Trophoblast cell (in vitro differentiated cells and primary cell): ENCODE results near the gene CCDC57.

Experiments
- DNase-seq, 2 donors: peaks; one replicate each; pipeline ENCODE4 v3.0.0-alpha.2; 2016
- H2AFZ ChIP-seq: 2 replicates; pipeline ENCODE4 v1.6.1; 2013; ENCODE audit warnings: low read length, moderate library complexity, mild to moderate bottlenecking; ENCODE audit not compliant: insufficient read depth, poor library complexity
- H2AK5ac ChIP-seq: 2 replicates; pipeline ENCODE4 v1.6.1; 2013; ENCODE audit warnings: mild to moderate bottlenecking, low read length
- H2BK120ac ChIP-seq: 2 replicates; pipeline ENCODE4 v1.6.1; 2013; ENCODE audit warnings: low read length, mild to moderate bottlenecking, moderate library complexity; ENCODE audit not compliant: insufficient read depth, poor library complexity
- H2BK12ac ChIP-seq: 2 replicates; pipeline ENCODE4 v1.6.1; 2013; ENCODE audit warnings: mild to moderate bottlenecking, low read length, moderate library complexity
- H2BK5ac ChIP-seq: 2 replicates; pipeline ENCODE4 v1.6.1; 2013; ENCODE audit warnings: low read length, low read depth, moderate library complexity, mild to moderate bottlenecking; ENCODE audit not compliant: poor library complexity
- H3K14ac ChIP-seq: 2 replicates; pipeline ENCODE4 v1.6.1; 2013; ENCODE audit warnings: mild to moderate bottlenecking, low read length
- H3K18ac ChIP-seq: 2 replicates; pipeline ENCODE4 v1.6.1; 2013; ENCODE audit warnings: mild to moderate bottlenecking, low read length
- H3K23ac ChIP-seq: 2 replicates; pipeline ENCODE4 v1.6.1; 2013; ENCODE audit warnings: low read length
- H3K27ac ChIP-seq: 2 replicates; pipeline ENCODE4 v1.5.1; 2013; ENCODE audit warnings: low read depth, mild to moderate bottlenecking, inconsistent platforms, low read length, moderate library complexity
- H3K27me3 ChIP-seq: 2 replicates; pipeline ENCODE4 v1.6.1; 2013; ENCODE audit warnings: inconsistent platforms, mild to moderate bottlenecking, low read length, moderate library complexity; ENCODE audit not compliant: insufficient read depth
- H3K36me3 ChIP-seq, 2 experiments: 1 replicate in 1 of 2; 2 replicates in 1 of 2; pipeline ENCODE4 v1.6.1; 2013; ENCODE audit warnings: low read length in 2 of 2, mild to moderate bottlenecking in 2 of 2, moderate library complexity in 1 of 2; ENCODE audit not compliant: insufficient read depth in 2 of 2, control insufficient read depth in 1 of 2
- H3K4ac ChIP-seq: 2 replicates; pipeline ENCODE4 v1.6.1; 2013; ENCODE audit warnings: low read depth, mild to moderate bottlenecking, low read length, moderate library complexity
- H3K4me1 ChIP-seq, 2 experiments: 1 replicate in 1 of 2; 2 replicates in 1 of 2; pipeline ENCODE4 v1.6.1; 2013; ENCODE audit warnings: low read length in 2 of 2, mild to moderate bottlenecking in 2 of 2, moderate library complexity in 1 of 2; ENCODE audit not compliant: insufficient read depth in 2 of 2, control insufficient read depth in 1 of 2
- H3K4me2 ChIP-seq: 2 replicates; pipeline ENCODE4 v1.6.1; 2013; ENCODE audit warnings: inconsistent platforms, mild to moderate bottlenecking, low read length, moderate library complexity
- H3K4me3 ChIP-seq: 2 replicates; pipeline ENCODE4 v1.5.1; 2013; ENCODE audit warnings: mild to moderate bottlenecking, low read depth, low read length, inconsistent platforms
- H3K79me1 ChIP-seq: one replicate; pipeline ENCODE4 v1.6.1; 2013; ENCODE audit warnings: low read length
- H3K79me2 ChIP-seq: 2 replicates; pipeline ENCODE4 v1.6.1; 2013; ENCODE audit warnings: low read length, mild to moderate bottlenecking; ENCODE audit not compliant: control insufficient read depth, insufficient read depth, poor library complexity
- H3K9ac ChIP-seq: 2 replicates; pipeline ENCODE4 v1.6.1; 2013; ENCODE audit warnings: mild to moderate bottlenecking, low read length
- H3K9me3 ChIP-seq: 2 replicates; pipeline ENCODE4 v1.6.1; 2013; ENCODE audit warnings: low read depth, mild to moderate bottlenecking, control low read depth, inconsistent platforms, low read length; ENCODE audit not compliant: insufficient read depth
- H4K12ac ChIP-seq: 2 replicates; pipeline ENCODE4 v1.6.1; 2013; ENCODE audit warnings: low read depth, mild to moderate bottlenecking, low read length, moderate library complexity
- H4K8ac ChIP-seq: 2 replicates; pipeline ENCODE4 v1.6.1; 2013; ENCODE audit warnings: low read depth, mild to moderate bottlenecking, low read length, moderate library complexity
- H4K91ac ChIP-seq: one replicate; pipeline ENCODE4 v1.6.1; 2013; ENCODE audit warnings: low read depth, mild to moderate bottlenecking, low read length, moderate library complexity
- WGBS: extraction: QIAGEN DNeasy Blood & Tissue Kit; methylation state at CpG from one replicate; pipeline ENCODE4 v1.1.7; 2013; ENCODE audit warnings: missing lambda C conversion rate; ENCODE audit not compliant: insufficient read length, insufficient coverage; ENCODE audit errors: extremely low coverage; 5-methylcytosine and 5-hydroxymethylcytosine counted together

Gene CCDC57

GRCh38 chr17:82061047-82061925 lies 151.4 kb downstream of the CCDC57 start:
- H3K79me1 ChIP-seq, result peaks cover 9% of the 10 kb centered on the region
- no peak for DNase-seq
- H3K23ac ChIP-seq, result no peak overlapping the region
- H3K4me2 ChIP-seq, result no peak overlapping the region
- no peak overlapping the region for H4K8ac ChIP-seq
- H2BK5ac ChIP-seq, result no peak overlapping the region
- H3K4me1 ChIP-seq, result peaks cover 11 to 12% of the 10 kb centered on the region in 2 experiments
- no peak overlapping the region for H4K12ac ChIP-seq
- H3K27ac ChIP-seq, result no peak overlapping the region
- H3K9me3 ChIP-seq, result no peaks in the 10 kb centered on the region
- H2BK12ac ChIP-seq, result no peak overlapping the region
- no peak overlapping the region for H3K18ac ChIP-seq
- no CpG with 5 or more reads among the region's 34 CpGs for WGBS
- no peak overlapping the region for H3K4me3 ChIP-seq
- H3K36me3 ChIP-seq, result peaks cover 72 to 75% of the 10 kb centered on the region in 2 experiments
- no peak overlapping the region for H3K14ac ChIP-seq
- no peak overlapping the region for H2BK120ac ChIP-seq
- H3K9ac ChIP-seq, result no peak overlapping the region
- no peak overlapping the region for H2AFZ ChIP-seq
- H3K4ac ChIP-seq, result no peak overlapping the region
- no peak overlapping the region for H2AK5ac ChIP-seq
- no peaks in the 10 kb centered on the region for H3K27me3 ChIP-seq
- peaks cover 10% of the 10 kb centered on the region for H3K79me2 ChIP-seq
- no peak overlapping the region for H4K91ac ChIP-seq

GRCh38 chr17:82060614-82061013 lies 152.0 kb downstream of the CCDC57 start:
- WGBS, result no CpG with 5 or more reads among the region's 14 CpGs
- no peak overlapping the region for H2BK12ac ChIP-seq
- H3K4ac ChIP-seq, result no peak overlapping the region

GRCh38 chr17:82060001-82060380 lies 152.7 kb downstream of the CCDC57 start:
- no peak overlapping the region for H3K4me3 ChIP-seq
- WGBS, result no CpG with 5 or more reads among the region's 16 CpGs

More at GRCh38 chr17:82060614-82061013, 152.0 kb downstream of the CCDC57 start:
- no peaks in the 10 kb centered on the region for H3K27me3 ChIP-seq
- H3K36me3 ChIP-seq, result peaks cover 78 to 82% of the 10 kb centered on the region in 2 experiments
- H2AFZ ChIP-seq, result no peak overlapping the region
- H3K18ac ChIP-seq, result no peak overlapping the region
- no peak overlapping the region for H4K91ac ChIP-seq
- H3K4me3 ChIP-seq, result no peak overlapping the region
- no peak overlapping the region for H3K27ac ChIP-seq
- H3K79me2 ChIP-seq, result peaks cover 5% of the 10 kb centered on the region
- H2BK5ac ChIP-seq, result no peak overlapping the region
- no peak for DNase-seq
- no peak overlapping the region for H4K8ac ChIP-seq
- no peak overlapping the region for H3K14ac ChIP-seq
- H3K23ac ChIP-seq, result no peak overlapping the region
- peaks cover 2% of the 10 kb centered on the region for H3K9me3 ChIP-seq
- H4K12ac ChIP-seq, result no peak overlapping the region
- no peak overlapping the region for H3K9ac ChIP-seq
- H2AK5ac ChIP-seq, result no peak overlapping the region
- H3K4me2 ChIP-seq, result no peak overlapping the region
- no peak overlapping the region for H2BK120ac ChIP-seq
- H3K4me1 ChIP-seq, result peaks cover 6 to 7% of the 10 kb centered on the region in 2 experiments
- H3K79me1 ChIP-seq, result peaks cover 4% of the 10 kb centered on the region

GRCh38 chr17:82059272-82060000 lies 153.2 kb downstream of the CCDC57 start:
- Histone ChIP-seq H3K4me2 (no peak overlapping the region), H2BK5ac (no peak overlapping the region), H2AK5ac (no peak overlapping the region), H4K12ac (no peak overlapping the region), H3K23ac (no peak overlapping the region), H3K14ac (no peak overlapping the region), H3K79me1 (no peaks in the 10 kb centered on the region), H3K4ac (no peak overlapping the region), H3K4me3 (no peak overlapping the region), H2BK12ac (no peak overlapping the region), H4K91ac (no peak overlapping the region), H4K8ac (no peak overlapping the region), H3K27me3 (no peaks in the 10 kb centered on the region), H3K9me3 (peaks cover 2% of the 10 kb centered on the region), H2AFZ (no peak overlapping the region), H3K4me1 (peaks cover under 1% of the 10 kb centered on the region in 2 experiments), H3K27ac (no peak overlapping the region), H3K36me3 (peaks cover 89 to 92% of the 10 kb centered on the region in 2 experiments), H3K18ac (no peak overlapping the region), H3K79me2 (no peaks in the 10 kb centered on the region), H3K9ac (no peak overlapping the region), H2BK120ac (no peak overlapping the region)
- DNase-seq, result no peak
- no CpG with 5 or more reads among the region's 19 CpGs for WGBS

More at GRCh38 chr17:82060001-82060380, 152.7 kb downstream of the CCDC57 start:
- H3K36me3 ChIP-seq, result peaks cover 83 to 88% of the 10 kb centered on the region in 2 experiments
- no peaks in the 10 kb centered on the region for H3K27me3 ChIP-seq
- no peak overlapping the region for H2BK120ac ChIP-seq
- no peak overlapping the region for H3K18ac ChIP-seq
- no peak overlapping the region for H2BK12ac ChIP-seq
- no peaks in the 10 kb centered on the region for H3K79me1 ChIP-seq
- peaks cover 2% of the 10 kb centered on the region for H3K9me3 ChIP-seq
- no peak overlapping the region for H3K4me2 ChIP-seq
- H4K91ac ChIP-seq, result no peak overlapping the region
- H4K8ac ChIP-seq, result no peak overlapping the region
- no peak overlapping the region for H2BK5ac ChIP-seq
- H3K4me1 ChIP-seq, result peaks cover 6% of the 10 kb centered on the region in 2 experiments
- H3K23ac ChIP-seq, result no peak overlapping the region
- no peak overlapping the region for H3K27ac ChIP-seq
- H3K14ac ChIP-seq, result no peak overlapping the region
- no peak overlapping the region for H2AK5ac ChIP-seq
- H3K79me2 ChIP-seq, result peaks cover under 1% of the 10 kb centered on the region
- H2AFZ ChIP-seq, result no peak overlapping the region
- H4K12ac ChIP-seq, result no peak overlapping the region
- no peak for DNase-seq
- H3K9ac ChIP-seq, result no peak overlapping the region
- H3K4ac ChIP-seq, result no peak overlapping the region
